Body of pancreas (tissue), 4 donors: Measurements from ENCODE around the gene LIPE. TPM values are rescaled to one million over a fixed set of nuclear protein-coding genes. Genes with fewer than 3 reads are reported as not detected.

Experiments
- ATAC-seq: fragments of 150-250 bp; one replicate; pipeline ENCODE4 v1.9.1; 2016
- DNase-seq, 4 donors: peaks; one replicate each; pipeline ENCODE4 v3.0.0-alpha.2; 2019
- H3K27ac ChIP-seq, 4 donors: fragments of 200-600 bp; sonication (generic); 1 replicate in 3 of 4; 2 replicates in 1 of 4; pipeline versions ENCODE4 v1.5.1 to v1.6.1; 2016 to 2019; ENCODE audit warnings: mild to moderate bottlenecking in 1 of 4, mixed read lengths in 1 of 4, moderate library complexity in 1 of 4
- H3K27me3 ChIP-seq, 2 donors: fragments of 200-600 bp; sonication (generic); one replicate each; pipeline ENCODE4 v1.6.0; 2016; ENCODE audit warnings: mild to moderate bottlenecking in 1 of 2
- H3K36me3 ChIP-seq, 2 donors: fragments of 200-600 bp; sonication (generic); replicated peaks in 1 of 2; 2 replicates each; pipeline ENCODE4 v1.5.1; 2016; ENCODE audit warnings: low read depth in 2 of 2; ENCODE audit not compliant: insufficient read depth in 1 of 2
- H3K4me1 ChIP-seq: fragments of 200-600 bp; sonication (generic); one replicate; pipeline ENCODE4 v1.6.0; 2016
- H3K4me3 ChIP-seq, 2 donors: fragments of 200-600 bp; sonication (generic); 1 replicate in 1 of 2; 2 replicates in 1 of 2; pipeline ENCODE4 v1.5.1; 2016 to 2019
- H3K9me3 ChIP-seq, 3 donors: fragments of 200-600 bp; sonication (generic); 1 replicate in 2 of 3; 2 replicates in 1 of 3; pipeline ENCODE4 v1.5.1; 2016
- POLR2A ChIP-seq, 3 donors: fragments of 450-650 bp; IDR thresholded peaks; one replicate each; pipeline ENCODE4 v1.6.1; 2016; ENCODE audit warnings: antibody characterized with exemption in 3 of 3, mild to moderate bottlenecking in 2 of 3
- WGBS, 2 donors: methylation state at CpG; one replicate each; pipeline ENCODE4 v1.1.5; 2017; 5-methylcytosine and 5-hydroxymethylcytosine counted together
- intact Hi-C: fragments of 100-400 bp; cut with DNase I; formaldehyde crosslinking; loops from one replicate; pipeline ENCODE4 v1.15.1; 2023
- total RNA-seq, 2 donors: library from RNA; depleted of rRNA; stranded (reverse); fragments of >200 nt; gene quantifications; one replicate each; pipeline ENCODE4 v1.1.0, GENCODE V29; 2016
- TF ChIP-seq, protein P1 (sequence below), 7 experiments: fragments of 450-650 bp in 4 of 7; fragments of 200-600 bp in 3 of 7; sonication (generic) in 3 of 7; IDR thresholded peaks; one replicate each; pipeline ENCODE4 v1.5.1; 2016 to 2019; ENCODE audit warnings: antibody characterized with exemption in 7 of 7

The LIPE gene, protein sequence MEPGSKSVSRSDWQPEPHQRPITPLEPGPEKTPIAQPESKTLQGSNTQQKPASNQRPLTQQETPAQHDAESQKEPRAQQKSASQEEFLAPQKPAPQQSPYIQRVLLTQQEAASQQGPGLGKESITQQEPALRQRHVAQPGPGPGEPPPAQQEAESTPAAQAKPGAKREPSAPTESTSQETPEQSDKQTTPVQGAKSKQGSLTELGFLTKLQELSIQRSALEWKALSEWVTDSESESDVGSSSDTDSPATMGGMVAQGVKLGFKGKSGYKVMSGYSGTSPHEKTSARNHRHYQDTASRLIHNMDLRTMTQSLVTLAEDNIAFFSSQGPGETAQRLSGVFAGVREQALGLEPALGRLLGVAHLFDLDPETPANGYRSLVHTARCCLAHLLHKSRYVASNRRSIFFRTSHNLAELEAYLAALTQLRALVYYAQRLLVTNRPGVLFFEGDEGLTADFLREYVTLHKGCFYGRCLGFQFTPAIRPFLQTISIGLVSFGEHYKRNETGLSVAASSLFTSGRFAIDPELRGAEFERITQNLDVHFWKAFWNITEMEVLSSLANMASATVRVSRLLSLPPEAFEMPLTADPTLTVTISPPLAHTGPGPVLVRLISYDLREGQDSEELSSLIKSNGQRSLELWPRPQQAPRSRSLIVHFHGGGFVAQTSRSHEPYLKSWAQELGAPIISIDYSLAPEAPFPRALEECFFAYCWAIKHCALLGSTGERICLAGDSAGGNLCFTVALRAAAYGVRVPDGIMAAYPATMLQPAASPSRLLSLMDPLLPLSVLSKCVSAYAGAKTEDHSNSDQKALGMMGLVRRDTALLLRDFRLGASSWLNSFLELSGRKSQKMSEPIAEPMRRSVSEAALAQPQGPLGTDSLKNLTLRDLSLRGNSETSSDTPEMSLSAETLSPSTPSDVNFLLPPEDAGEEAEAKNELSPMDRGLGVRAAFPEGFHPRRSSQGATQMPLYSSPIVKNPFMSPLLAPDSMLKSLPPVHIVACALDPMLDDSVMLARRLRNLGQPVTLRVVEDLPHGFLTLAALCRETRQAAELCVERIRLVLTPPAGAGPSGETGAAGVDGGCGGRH
- 100 to 1,000 TPM in 1 of 2 donors, 1 to 10 TPM in 1; 8.3 to 357 TPM for total RNA-seq

GRCh38 chr19:42427313-42427712, at the start of gene LIPE:
Gene LIPE (minus strand): TSS chr19:42427388. CDS start chr19:42427149, 239 bp downstream.
- WGBS, 2 donors: 71 to 88% methylated on average over 4 of the region's 4 CpGs
- intact Hi-C loops: no loop called here
- H3K27ac ChIP-seq: no peak within 1 kb of the TSS
- no peaks in the 10 kb centered on the region for H3K36me3 ChIP-seq
- H3K27me3 ChIP-seq: no peaks in the 10 kb centered on the region
- H3K4me3 ChIP-seq: no peak within 1 kb of the TSS
- peak in 1 of 4 donors; percentile 12 for DNase-seq
- ATAC-seq: no peak
- peaks cover 21% of the 10 kb centered on the region for H3K4me1 ChIP-seq
- TF ChIP-seq, protein P1, sequence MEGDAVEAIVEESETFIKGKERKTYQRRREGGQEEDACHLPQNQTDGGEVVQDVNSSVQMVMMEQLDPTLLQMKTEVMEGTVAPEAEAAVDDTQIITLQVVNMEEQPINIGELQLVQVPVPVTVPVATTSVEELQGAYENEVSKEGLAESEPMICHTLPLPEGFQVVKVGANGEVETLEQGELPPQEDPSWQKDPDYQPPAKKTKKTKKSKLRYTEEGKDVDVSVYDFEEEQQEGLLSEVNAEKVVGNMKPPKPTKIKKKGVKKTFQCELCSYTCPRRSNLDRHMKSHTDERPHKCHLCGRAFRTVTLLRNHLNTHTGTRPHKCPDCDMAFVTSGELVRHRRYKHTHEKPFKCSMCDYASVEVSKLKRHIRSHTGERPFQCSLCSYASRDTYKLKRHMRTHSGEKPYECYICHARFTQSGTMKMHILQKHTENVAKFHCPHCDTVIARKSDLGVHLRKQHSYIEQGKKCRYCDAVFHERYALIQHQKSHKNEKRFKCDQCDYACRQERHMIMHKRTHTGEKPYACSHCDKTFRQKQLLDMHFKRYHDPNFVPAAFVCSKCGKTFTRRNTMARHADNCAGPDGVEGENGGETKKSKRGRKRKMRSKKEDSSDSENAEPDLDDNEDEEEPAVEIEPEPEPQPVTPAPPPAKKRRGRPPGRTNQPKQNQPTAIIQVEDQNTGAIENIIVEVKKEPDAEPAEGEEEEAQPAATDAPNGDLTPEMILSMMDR (IDR thresholded peaks at IDR 0.05): no peak
- no peak for TF ChIP-seq POLR2A (IDR thresholded peaks at IDR 0.05)
- H3K9me3 ChIP-seq: no peaks in the 10 kb centered on the region

DNA sequence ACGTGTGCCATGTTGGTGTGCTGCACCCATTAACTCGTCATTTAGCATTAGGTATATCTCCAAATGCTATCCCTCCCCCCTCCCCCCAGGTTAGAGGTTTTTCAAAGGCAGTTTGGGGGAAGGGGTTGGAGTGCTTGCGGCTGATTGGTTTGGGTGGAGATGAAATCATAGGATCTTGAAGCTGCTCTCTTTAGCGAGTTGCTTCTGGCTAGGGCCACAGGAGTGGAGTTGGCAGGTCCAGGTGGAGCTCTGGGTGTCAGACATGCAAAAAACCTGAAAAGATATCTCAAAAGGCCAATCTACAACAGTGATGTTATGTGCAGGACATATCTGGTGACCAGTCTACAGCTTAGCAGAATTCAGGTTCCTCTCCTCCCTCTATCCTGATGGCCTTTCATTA, 48.2 kb upstream of the LIPE start:
- ATAC-seq (no peak), DNase-seq (no peak)
- TF ChIP-seq POLR2A (IDR thresholded peaks at IDR 0.05): no peak
- TF ChIP-seq, protein P1 (IDR thresholded peaks at IDR 0.05): no peak
- Histone ChIP-seq H3K27ac (no peak overlapping the region), H3K4me1 (peaks cover 9% of the 10 kb centered on the region), H3K4me3 (no peak overlapping the region), H3K27me3 (no peaks in the 10 kb centered on the region), H3K36me3 (no peaks in the 10 kb centered on the region), H3K9me3 (no peaks in the 10 kb centered on the region)
- 77 to 81% methylated on average over 4 of the region's 4 CpGs for WGBS, 2 donors
- intact Hi-C loops: no loop called here

GRCh38 chr19:42474743-42475142, 47.6 kb upstream of the LIPE start:
- Histone ChIP-seq H3K9me3 (no peaks in the 10 kb centered on the region), H3K4me3 (no peak overlapping the region), H3K27me3 (no peaks in the 10 kb centered on the region), H3K36me3 (no peaks in the 10 kb centered on the region), H3K4me1 (peaks cover 8% of the 10 kb centered on the region), H3K27ac (no peak overlapping the region)
- intact Hi-C loops: no loop called here
- DNase-seq (no peak), ATAC-seq (no peak)
- WGBS, 2 donors: 65 to 79% methylated on average over 4 of the region's 4 CpGs
- TF ChIP-seq, protein P1 (IDR thresholded peaks at IDR 0.05): no peak
- no peak for TF ChIP-seq POLR2A (IDR thresholded peaks at IDR 0.05)

GRCh38 chr19:42473686-42474085, 46.5 kb upstream of the LIPE start:
- no peak for TF ChIP-seq POLR2A (IDR thresholded peaks at IDR 0.05)
- TF ChIP-seq, protein P1 (IDR thresholded peaks at IDR 0.05): no peak
- ATAC-seq (no peak), DNase-seq (no peak)
- peaks cover 8% of the 10 kb centered on the region for H3K4me1 ChIP-seq
- H3K27ac ChIP-seq: no peak overlapping the region
- WGBS, 2 donors: 69 to 75% methylated on average over 5 to 6 of the region's 6 CpGs
- intact Hi-C loops: no loop called here
- H3K9me3 ChIP-seq: no peaks in the 10 kb centered on the region
- H3K4me3 ChIP-seq: no peak overlapping the region
- no peaks in the 10 kb centered on the region for H3K27me3 ChIP-seq
- H3K36me3 ChIP-seq: no peaks in the 10 kb centered on the region
